SK-N-SH (cell line): ENCODE results near the gene ZSCAN22.

Experiments used
- CTCF ChIP-seq: fragments of 200-600 bp; sonication (generic); IDR thresholded peaks from 2 replicates; pipeline ENCODE4 v1.6.1; 2017; ENCODE audit warnings: antibody characterized with exemption, mild to moderate bottlenecking, moderate library complexity
- MAX ChIP-seq: IDR thresholded peaks from 2 replicates; pipeline ENCODE4 v1.4.0; 2012; ENCODE audit warnings: low read depth
- TEAD4 ChIP-seq: IDR thresholded peaks from 2 replicates; pipeline ENCODE4 v1.4.0; 2012; ENCODE audit warnings: mild to moderate bottlenecking, borderline replicate concordance; ENCODE audit not compliant: insufficient read depth

GRCh38 chr19:58318297-58318696, 8.5 kb upstream of the ZSCAN22 start:
- TF ChIP-seq CTCF: no peak
- TF ChIP-seq MAX: no peak
- TF ChIP-seq TEAD4: no peak
